Calu3 (cell line): Measurements from ENCODE around the gene C16orf89. TPM values are rescaled to one million over a fixed set of nuclear protein-coding genes. Genes with fewer than 3 reads are reported as not detected.

Experiments
- BruUV-seq: library from RNA; stranded (reverse); fragments of 400-500 nt; replicated peaks from 2 replicates; lab custom pipeline; 2021; lab: Mats Ljungman, UMichigan
- CTCF ChIA-PET: fragments of 300-600 bp; sonication (Branson Sonifier 250); formaldehyde crosslinking; loops from one replicate; lab custom pipeline; 2022; ENCODE audit warnings: antibody characterized with exemption; lab: Charles Lee
- DNase-seq: peaks from one replicate; pipeline ENCODE4 v3.0.0; 2022
- H3K27ac Mint-ChIP-seq: one replicate; pipeline ENCODE4 v1.8.0; 2022; ENCODE audit warnings: mixed read lengths; ENCODE audit not compliant: unreplicated experiment
- H3K27me3 Mint-ChIP-seq: one replicate; pipeline ENCODE4 v1.8.0; 2022; ENCODE audit warnings: mixed read lengths; ENCODE audit not compliant: unreplicated experiment
- H3K36me3 Mint-ChIP-seq: one replicate; pipeline ENCODE4 v1.8.0; 2022; ENCODE audit warnings: mild to moderate bottlenecking, moderate library complexity, mixed read lengths; ENCODE audit not compliant: insufficient read depth, unreplicated experiment
- H3K4me1 Mint-ChIP-seq: one replicate; pipeline ENCODE4 v1.8.0; 2022; ENCODE audit warnings: mild to moderate bottlenecking, low read depth, mixed read lengths; ENCODE audit not compliant: unreplicated experiment
- H3K4me3 Mint-ChIP-seq: one replicate; pipeline ENCODE4 v1.8.0; 2022; ENCODE audit warnings: mild to moderate bottlenecking, low read depth, moderate library complexity, mixed read lengths; ENCODE audit not compliant: unreplicated experiment
- H3K9me3 Mint-ChIP-seq: one replicate; pipeline ENCODE4 v1.8.0; 2022; ENCODE audit warnings: low read depth, mixed read lengths; ENCODE audit not compliant: unreplicated experiment
- intact Hi-C: fragments of 100-400 bp; cut with micrococcal nuclease; formaldehyde crosslinking; loops from one replicate; pipeline ENCODE4 v1.10.0; 2022; ENCODE audit not compliant: unreplicated experiment
- total RNA-seq: library from RNA; stranded (reverse); gene quantifications from 2 replicates; pipeline ENCODE4 v1.2.3, GENCODE V29; 2022
- TF ChIP-seq, protein P1 (sequence below): fragments of 200-600 bp; IDR thresholded peaks from one replicate; pipeline ENCODE4 v1.8.0; 2022; ENCODE audit warnings: antibody characterized with exemption; ENCODE audit not compliant: unreplicated experiment

C16orf89 gene
- total RNA-seq, 1 experiment from 2014 or later, result not detected

GRCh38 chr16:5064915-5065314 is 841 bp downstream of the C16orf89 start:
- intact Hi-C loops, result no loop called here

DNA sequence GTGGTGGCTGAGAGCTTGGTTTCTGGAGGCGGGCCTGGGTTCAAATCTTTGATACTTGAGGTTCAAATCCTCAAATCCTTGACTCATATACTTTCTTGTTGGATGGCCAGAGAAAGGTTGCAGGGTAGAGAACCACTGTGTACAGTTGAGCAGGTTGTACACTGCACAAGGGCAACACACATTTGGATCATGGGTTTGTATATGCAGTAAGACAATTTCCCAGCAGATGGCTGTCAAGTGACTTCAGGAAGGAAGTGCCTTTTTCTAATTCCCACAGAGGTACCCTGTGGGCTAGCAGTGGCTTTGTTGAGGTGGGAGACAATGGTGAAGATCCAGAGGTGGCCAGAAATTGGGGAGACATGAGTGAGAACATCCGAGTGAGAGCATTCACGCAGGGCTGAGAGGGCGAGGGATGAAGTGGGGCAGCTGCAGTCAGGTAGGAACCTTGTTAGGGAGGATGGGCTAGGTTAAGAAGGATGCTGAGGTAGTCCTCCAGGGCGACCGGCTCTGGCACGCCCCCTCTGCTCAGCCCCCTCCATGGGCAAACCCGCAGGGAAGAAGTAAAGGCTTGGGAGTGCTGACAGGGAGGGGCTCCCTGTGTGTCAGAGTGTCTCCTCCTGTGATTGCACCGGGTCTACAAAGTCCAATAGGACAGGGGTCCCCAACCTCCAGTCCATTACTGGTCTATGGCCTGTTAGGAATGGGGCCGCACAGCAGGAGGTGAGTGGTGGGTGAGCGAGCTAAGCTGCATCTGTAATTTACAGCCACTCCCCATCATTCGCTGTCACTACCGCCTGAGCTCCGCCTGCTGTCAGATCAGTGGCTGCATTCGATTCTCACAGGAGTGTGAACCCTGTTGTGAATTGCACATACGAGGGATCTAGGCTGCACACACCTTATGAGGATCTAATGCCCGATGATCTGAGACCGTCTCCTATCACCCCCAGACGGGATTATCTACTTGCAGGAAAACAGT is 2.7 kb downstream of the C16orf89 start:
- H3K27me3 Mint-ChIP-seq, result peaks cover 86% of the 10 kb centered on the region
- no peaks in the 10 kb centered on the region for H3K9me3 Mint-ChIP-seq
- H3K36me3 Mint-ChIP-seq, result no peaks in the 10 kb centered on the region
- H3K4me1 Mint-ChIP-seq, result peaks cover 9% of the 10 kb centered on the region
- BruUV-seq, result no TSS peak
- no peak overlapping the region for H3K4me3 Mint-ChIP-seq
- intact Hi-C loops, result no loop called here
- no peak overlapping the region for H3K27ac Mint-ChIP-seq
- CTCF ChIA-PET, result no interaction called here
- DNase-seq, result no peak
- TF ChIP-seq, protein P1, sequence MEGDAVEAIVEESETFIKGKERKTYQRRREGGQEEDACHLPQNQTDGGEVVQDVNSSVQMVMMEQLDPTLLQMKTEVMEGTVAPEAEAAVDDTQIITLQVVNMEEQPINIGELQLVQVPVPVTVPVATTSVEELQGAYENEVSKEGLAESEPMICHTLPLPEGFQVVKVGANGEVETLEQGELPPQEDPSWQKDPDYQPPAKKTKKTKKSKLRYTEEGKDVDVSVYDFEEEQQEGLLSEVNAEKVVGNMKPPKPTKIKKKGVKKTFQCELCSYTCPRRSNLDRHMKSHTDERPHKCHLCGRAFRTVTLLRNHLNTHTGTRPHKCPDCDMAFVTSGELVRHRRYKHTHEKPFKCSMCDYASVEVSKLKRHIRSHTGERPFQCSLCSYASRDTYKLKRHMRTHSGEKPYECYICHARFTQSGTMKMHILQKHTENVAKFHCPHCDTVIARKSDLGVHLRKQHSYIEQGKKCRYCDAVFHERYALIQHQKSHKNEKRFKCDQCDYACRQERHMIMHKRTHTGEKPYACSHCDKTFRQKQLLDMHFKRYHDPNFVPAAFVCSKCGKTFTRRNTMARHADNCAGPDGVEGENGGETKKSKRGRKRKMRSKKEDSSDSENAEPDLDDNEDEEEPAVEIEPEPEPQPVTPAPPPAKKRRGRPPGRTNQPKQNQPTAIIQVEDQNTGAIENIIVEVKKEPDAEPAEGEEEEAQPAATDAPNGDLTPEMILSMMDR, result no peak

More at GRCh38 chr16:5064915-5065314, 841 bp downstream of the C16orf89 start:
- Mint-ChIP-seq H3K27ac (no peak overlapping the region), H3K36me3 (no peaks in the 10 kb centered on the region), H3K4me3 (no peak overlapping the region), H3K27me3 (peaks cover 82% of the 10 kb centered on the region), H3K4me1 (peaks cover 9% of the 10 kb centered on the region), H3K9me3 (no peaks in the 10 kb centered on the region)
- BruUV-seq, result no TSS peak
- CTCF ChIA-PET, result no interaction called here
- TF ChIP-seq, protein P1, result no peak
- peak; percentile 25 for DNase-seq

DNA sequence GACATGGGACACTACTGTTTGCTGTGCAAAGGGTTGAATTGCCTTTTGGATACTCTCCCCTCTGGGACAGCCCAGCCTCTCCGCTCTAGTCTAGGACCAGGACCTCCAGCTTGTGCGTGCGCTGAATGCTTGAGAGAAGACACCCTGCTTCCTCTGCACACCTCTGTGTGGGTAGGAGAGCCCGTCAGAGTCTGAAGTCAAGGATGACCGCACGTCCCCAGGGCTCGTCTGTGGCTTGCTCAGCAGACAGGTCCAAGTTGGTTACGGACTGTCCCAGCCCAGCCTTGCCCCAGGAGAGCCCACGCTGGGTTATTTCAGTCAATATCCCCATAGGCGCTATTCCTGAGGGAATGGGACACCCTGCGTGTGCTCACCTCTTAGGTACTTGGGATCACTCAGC is 3.7 kb downstream of the C16orf89 start:
- no TSS peak for BruUV-seq
- DNase-seq, result no peak
- no peaks in the 10 kb centered on the region for H3K36me3 Mint-ChIP-seq
- peaks cover 75% of the 10 kb centered on the region for H3K27me3 Mint-ChIP-seq
- CTCF ChIA-PET, result no interaction called here
- TF ChIP-seq, protein P1, result no peak
- H3K27ac Mint-ChIP-seq, result no peak overlapping the region
- no peaks in the 10 kb centered on the region for H3K9me3 Mint-ChIP-seq
- intact Hi-C loops, result no loop called here
- H3K4me1 Mint-ChIP-seq, result peaks cover 9% of the 10 kb centered on the region
- no peak overlapping the region for H3K4me3 Mint-ChIP-seq

DNA sequence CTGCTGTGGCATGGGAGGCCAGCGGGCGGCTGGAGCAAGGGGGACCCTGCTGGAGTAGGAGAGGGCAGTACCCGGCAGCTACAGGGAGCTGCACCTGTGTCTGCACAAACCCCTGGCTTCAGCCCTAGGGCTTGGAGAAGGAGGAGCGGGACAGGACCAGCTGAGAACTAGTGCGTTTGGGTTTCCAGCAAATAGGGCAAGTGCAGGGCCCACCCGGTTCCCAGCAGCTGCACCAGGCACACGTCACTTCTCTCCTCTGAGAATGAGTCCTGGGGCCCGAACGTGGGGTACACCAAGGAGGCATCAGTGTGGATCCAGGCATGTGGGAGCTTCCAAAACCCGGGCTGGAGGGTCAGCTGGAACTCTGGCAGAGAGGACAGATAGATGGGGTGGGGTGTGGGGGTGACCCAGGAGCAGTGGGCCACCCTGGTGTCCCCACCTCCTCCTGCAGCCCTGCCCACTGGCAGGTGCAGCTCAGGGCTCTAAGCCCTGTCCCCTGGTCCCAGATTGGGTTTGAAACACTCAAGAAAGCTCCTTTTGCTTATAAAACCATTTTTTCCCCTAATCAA is 5.6 kb downstream of the C16orf89 start:
- TF ChIP-seq, protein P1, result no peak
- no peak overlapping the region for H3K27ac Mint-ChIP-seq
- H3K27me3 Mint-ChIP-seq, result peaks cover 73% of the 10 kb centered on the region
- no peaks in the 10 kb centered on the region for H3K36me3 Mint-ChIP-seq
- intact Hi-C loops, result no loop called here
- no peak for DNase-seq
- no TSS peak for BruUV-seq
- peaks cover 9% of the 10 kb centered on the region for H3K4me1 Mint-ChIP-seq
- H3K4me3 Mint-ChIP-seq, result no peak overlapping the region
- H3K9me3 Mint-ChIP-seq, result no peaks in the 10 kb centered on the region
- CTCF ChIA-PET, result interaction anchor here (0.6 kb wide), 1 partner anchor 645 kb away, joined by 3 read pairs; no protein-coding TSS in a partner anchor
